GM12878 (cell line): ENCODE measurements around the gene ARL15. TPM values are rescaled to one million over a fixed set of nuclear protein-coding genes. Genes with fewer than 3 reads are reported as not detected.

Experiments used
- ATAC-seq: fragments of 200-7000 bp; cut with Tn5 transposase; 3 replicates; pipeline ENCODE4 v1.9.1; 2020; ENCODE audit warnings: mild to moderate bottlenecking, moderate library complexity
- BruUV-seq: library from RNA; stranded (reverse); fragments of 400-500 nt; replicated peaks from 2 replicates; lab custom pipeline; 2021; lab: Mats Ljungman, UMichigan
- CTCF ChIA-PET: fragments of 300-600 bp; sonication (Branson Sonifier 250); formaldehyde crosslinking; extraction: SDS; loops from one replicate; lab custom pipeline; 2021; ENCODE audit warnings: inconsistent platforms; lab: Yijun Ruan, JAX
- POLR2A ChIA-PET: fragments of 350-600 bp; formaldehyde crosslinking; extraction: SDS; loops from one replicate; lab custom pipeline; 2021; ENCODE audit warnings: inconsistent platforms; lab: Charles Lee
- RAD21 ChIA-PET: fragments of 300-600 bp; sonication (Branson Sonifier 250); formaldehyde crosslinking; loops from one replicate; lab custom pipeline; 2023; ENCODE audit warnings: antibody characterized with exemption; ENCODE audit not compliant: unreplicated experiment; lab: Charles Lee
- SMC1A ChIA-PET: fragments of 300-600 bp; sonication (Branson Sonifier 250); formaldehyde crosslinking; loops from one replicate; lab custom pipeline; 2023; ENCODE audit not compliant: unreplicated experiment, uncharacterized antibody; lab: Charles Lee
- DNase-seq: peaks from one replicate; pipeline ENCODE4 v3.0.0-alpha.2; 2011; ENCODE audit warnings: low read depth, low spot score
- FAIRE-seq: peaks from 3 replicates; lab custom pipeline; 2011; peaks lifted over from hg19 to GRCh38; lab: Jason Lieb, UNC
- H2AFZ ChIP-seq: 2 replicates; pipeline ENCODE4 v1.6.0; 2011; ENCODE audit warnings: low read depth, low read length, control low read depth; ENCODE audit not compliant: control insufficient read depth
- H3K27ac ChIP-seq: 2 replicates; pipeline ENCODE4 v1.5.1; 2011; ENCODE audit warnings: control low read depth; ENCODE audit not compliant: control insufficient read depth, insufficient read depth
- H3K27me3 ChIP-seq, 2 experiments: replicated peaks in 1 of 2; 2 replicates each; pipeline versions ENCODE4 v1.6.0 to v1.6.1; 2011; ENCODE audit warnings: low read length in 1 of 2; ENCODE audit not compliant: control insufficient read depth in 2 of 2, insufficient read depth in 2 of 2
- H3K36me3 ChIP-seq, 2 experiments: 2 replicates each; pipeline ENCODE4 v1.5.1; 2011; ENCODE audit warnings: low read length in 1 of 2; ENCODE audit not compliant: control insufficient read depth in 2 of 2, insufficient read depth in 2 of 2
- H3K4me1 ChIP-seq: 2 replicates; pipeline ENCODE4 v1.6.1; 2011; ENCODE audit warnings: mild to moderate bottlenecking, low read length, moderate library complexity, mixed read lengths; ENCODE audit not compliant: control insufficient read depth, insufficient read depth
- H3K4me2 ChIP-seq: 2 replicates; pipeline ENCODE4 v1.6.0; 2011; ENCODE audit warnings: control low read depth; ENCODE audit not compliant: control insufficient read depth, insufficient read depth
- H3K4me3 ChIP-seq: fragments of 200-600 bp; sonication (generic); 2 replicates; pipeline ENCODE4 v1.5.1; 2016
- H3K79me2 ChIP-seq: 2 replicates; pipeline ENCODE4 v1.6.0; 2011; ENCODE audit warnings: low read length; ENCODE audit not compliant: control insufficient read depth, insufficient read depth
- H3K9ac ChIP-seq: 2 replicates; pipeline ENCODE4 v1.8.0; 2011; ENCODE audit warnings: low read length, control low read depth, mixed read lengths; ENCODE audit not compliant: control insufficient read depth, insufficient read depth
- H3K9me3 ChIP-seq: replicated peaks from 3 replicates; pipeline ENCODE4 v1.5.1; 2011; ENCODE audit warnings: mild to moderate bottlenecking, low read length; ENCODE audit not compliant: control insufficient read depth, insufficient read depth
- H4K20me1 ChIP-seq: 2 replicates; pipeline ENCODE4 v1.6.0; 2011; ENCODE audit not compliant: control insufficient read depth, insufficient read depth
- ATF3 ChIP-seq: IDR thresholded peaks from 2 replicates; pipeline ENCODE4 v1.6.1; 2011; ENCODE audit warnings: low read depth, mild to moderate bottlenecking, low read length, moderate library complexity, borderline replicate concordance; ENCODE audit errors: extremely low read depth
- CUX1 ChIP-seq: IDR thresholded peaks from 2 replicates; pipeline ENCODE4 v1.6.1; 2012; ENCODE audit warnings: improper control_type of control experiment, low read depth, low read length; ENCODE audit not compliant: insufficient replicate concordance
- EGR1 ChIP-seq, 2 experiments: IDR thresholded peaks; 1 replicate in 1 of 2; 2 replicates in 1 of 2; pipeline ENCODE4 v1.6.1; 2011 to 2012; ENCODE audit warnings: low read depth in 2 of 2, low read length in 2 of 2, borderline replicate concordance in 1 of 2, mild to moderate bottlenecking in 1 of 2, moderate library complexity in 1 of 2
- FOXK2 ChIP-seq: fragments of 450-650 bp; IDR thresholded peaks from 2 replicates; pipeline ENCODE4 v1.6.1; 2017; ENCODE audit warnings: mild to moderate bottlenecking, moderate library complexity
- MYB ChIP-seq: fragments of 150-350 bp; IDR thresholded peaks from 2 replicates; pipeline ENCODE4 v1.6.1; 2014; ENCODE audit warnings: mild to moderate bottlenecking, low read depth, low read length, borderline replicate concordance
- RB1 ChIP-seq: fragments of 450-650 bp; formaldehyde crosslinking; IDR thresholded peaks from 2 replicates; pipeline ENCODE4 v1.6.1; 2017; ENCODE audit warnings: mild to moderate bottlenecking, borderline replicate concordance
- SREBF2 ChIP-seq: IDR thresholded peaks from 2 replicates; pipeline ENCODE4 v1.6.1; 2012; ENCODE audit warnings: mild to moderate bottlenecking, low read length
- STAT3 ChIP-seq: IDR thresholded peaks from 2 replicates; pipeline ENCODE4 v1.6.1; 2011; ENCODE audit warnings: low read depth, low read length, improper control_type of control experiment
- TCF12 ChIP-seq: IDR thresholded peaks from 2 replicates; pipeline ENCODE4 v1.6.1; 2011; ENCODE audit warnings: low read depth, mild to moderate bottlenecking, low read length
- ZNF274 ChIP-seq: IDR thresholded peaks from one replicate; pipeline ENCODE4 v1.8.0; 2011; ENCODE audit not compliant: insufficient read length, insufficient read depth
- ZNF384 ChIP-seq: IDR thresholded peaks from 2 replicates; pipeline ENCODE4 v1.6.1; 2012; ENCODE audit warnings: low read depth, mild to moderate bottlenecking, low read length, improper control_type of control experiment, borderline replicate concordance
- WGBS: methylation state at CpG from one replicate; pipeline ENCODE4 v1.1.6; 2016; ENCODE audit warnings: low lambda C conversion rate; ENCODE audit not compliant: insufficient replicate concordance, insufficient coverage; ENCODE audit errors: missing lambda C conversion rate; 5-methylcytosine and 5-hydroxymethylcytosine counted together
- in situ Hi-C: fragments of 300-500 bp; cut with MboI; formaldehyde crosslinking; loops from 9 replicates; pipeline ENCODE4 v1.14.3; 2018; ENCODE audit warnings: mixed read lengths
- intact Hi-C: fragments of 100-400 bp; cut with micrococcal nuclease; formaldehyde crosslinking; loops from one replicate; pipeline ENCODE4 v1.14.2; 2022; ENCODE audit not compliant: unreplicated experiment
- polyA plus RNA-seq, 11 experiments: library from polyadenylated mRNA; depleted of rRNA in 4 of 11; unstranded in 6 of 11; stranded (reverse) in 5 of 11; fragments of >200 nt; fragmentation: Nextera tagmentation in 4 of 11; fragmentation: Illumina TruSeq in 1 of 11; extraction: Ambion mirVana in 4 of 11; extraction: Trizol in 1 of 11; gene quantifications; 1 replicate in 1 of 11; 2 replicates in 10 of 11; pipeline versions ENCODE4 v1.2.1 to v1.2.3, GENCODE V29; 2011 to 2016; ENCODE audit warnings: inconsistent platforms in 2 of 11, missing spikeins in 2 of 11, low read depth in 1 of 11
- total RNA-seq, 4 experiments: library from RNA; depleted of rRNA in 3 of 4; stranded (reverse); fragments of >200 nt in 3 of 4; fragmentation: Illumina TruSeq in 1 of 4; extraction: Trizol in 1 of 4; gene quantifications; 2 replicates each; pipeline versions ENCODE4 v1.2.1 to v1.2.3, GENCODE V29; 2013 to 2021

The ARL15 gene
- total and polyA plus RNA-seq, 10 of the 15 experiments (the other 5 are each of a cell fraction or from before 2014, with no cell fraction given), result 3.6 to 11.0 (median 7.7) TPM

GRCh38 chr5:54186912-54187445 lies 123.4 kb downstream of the ARL15 start:
- WGBS, result 68% methylated on average over 2 of the region's 2 CpGs
- Histone ChIP-seq H3K27me3 (no peaks in the 10 kb centered on the region), H3K4me2 (no peak overlapping the region), H3K27ac (no peak overlapping the region), H3K36me3 (no peaks in the 10 kb centered on the region), H3K4me3 (no peak overlapping the region), H3K9ac (no peak overlapping the region), H4K20me1 (no peaks in the 10 kb centered on the region), H3K79me2 (no peaks in the 10 kb centered on the region), H3K4me1 (no peaks in the 10 kb centered on the region), H2AFZ (no peak overlapping the region), H3K9me3 (no peaks in the 10 kb centered on the region)
- TF ChIP-seq STAT3 (no peak), CUX1 (no peak), FOXK2 (no peak), ATF3 (no peak), SREBF2 (no peak), RB1 (no peak), ZNF384 (no peak), MYB (no peak), TCF12 (no peak), ZNF274 (no peak), EGR1 (IDR thresholded peaks at IDR 0.05; ENCODE audit: borderline replicate concordance in 1 of 2, low read depth in 2 of 2, low read length in 2 of 2) (no peak)
- ATAC-seq (no peak), FAIRE-seq (no peak), DNase-seq (no peak)
- RAD21 ChIA-PET, result no interaction called here
- SMC1A ChIA-PET, result interaction anchor here (2.5 kb wide), 1 partner anchor 16 kb away, joined by 6 read pairs; no protein-coding TSS in a partner anchor
- no TSS peak for BruUV-seq
- POLR2A ChIA-PET, result no interaction called here
- CTCF ChIA-PET, result interaction anchor here (0.6 to 0.9 kb wide), 2 partner anchors 47 to 101 kb away, joined by 3 read pairs; no protein-coding TSS in a partner anchor
- in situ Hi-C loops (no loop called here), intact Hi-C loops (no loop called here)
